GM12878 (cell line): Measurements from ENCODE around the gene SMAGP.

Experiments used
- CTCF ChIP-seq, 3 experiments: IDR thresholded peaks in 2 of 3; conservative IDR thresholded peaks in 1 of 3; 2 replicates each; pipeline ENCODE4 v1.5.1; 2011; ENCODE audit warnings: low read depth in 3 of 3, low read length in 3 of 3, mild to moderate bottlenecking in 3 of 3, control low read depth in 2 of 3, moderate library complexity in 2 of 3, inconsistent platforms in 1 of 3, mixed read lengths in 1 of 3; ENCODE audit not compliant: control insufficient read depth in 2 of 3, insufficient read depth in 1 of 3; ENCODE audit errors: extremely low read depth in 1 of 3
- JUND ChIP-seq: IDR thresholded peaks from 2 replicates; pipeline ENCODE4 v1.6.1; 2012; ENCODE audit warnings: low read depth, mild to moderate bottlenecking, low read length, improper control_type of control experiment, moderate library complexity
- NFYA ChIP-seq: IDR thresholded peaks from 2 replicates; pipeline ENCODE4 v1.6.1; 2011; ENCODE audit warnings: low read depth, mild to moderate bottlenecking, low read length, improper control_type of control experiment, borderline replicate concordance
- POLR2AphosphoS2 ChIP-seq: IDR thresholded peaks from 2 replicates; pipeline ENCODE4 v1.6.1; 2011; ENCODE audit warnings: low read depth, mild to moderate bottlenecking, low read length, improper control_type of control experiment, moderate library complexity
- SMC3 ChIP-seq: IDR thresholded peaks from 2 replicates; pipeline ENCODE4 v1.6.1; 2011; ENCODE audit warnings: low read length, improper control_type of control experiment, borderline replicate concordance

GRCh38 chr12:51229116-51229809 lies 41.0 kb downstream of the SMAGP start:
- TF ChIP-seq JUND: no peak
- TF ChIP-seq CTCF (IDR thresholded peaks at IDR 0.05 in 2 of 3, conservative IDR thresholded peaks at IDR 0.05 in 1 of 3; ENCODE audit: control insufficient read depth in 2 of 3, extremely low read depth in 1 of 3, insufficient read depth in 1 of 3, low read depth in 3 of 3, low read length in 3 of 3): no peak
- TF ChIP-seq SMC3: no peak
- no peak for TF ChIP-seq NFYA
- no peak for TF ChIP-seq POLR2AphosphoS2
